ENCODE data around the gene XNDC1N. TPM values are rescaled to one million over a fixed set of nuclear protein-coding genes. Genes with fewer than 3 reads are reported as not detected.
"Not testable (repeated sequence)": the region's sequence is repeated elsewhere in the genome, so short reads cannot be mapped to it uniquely, and the experiment has no call there.

Gene XNDC1N
- total RNA-seq, 1 experiment from 2014 or later, result 2.8 TPM

DNA sequence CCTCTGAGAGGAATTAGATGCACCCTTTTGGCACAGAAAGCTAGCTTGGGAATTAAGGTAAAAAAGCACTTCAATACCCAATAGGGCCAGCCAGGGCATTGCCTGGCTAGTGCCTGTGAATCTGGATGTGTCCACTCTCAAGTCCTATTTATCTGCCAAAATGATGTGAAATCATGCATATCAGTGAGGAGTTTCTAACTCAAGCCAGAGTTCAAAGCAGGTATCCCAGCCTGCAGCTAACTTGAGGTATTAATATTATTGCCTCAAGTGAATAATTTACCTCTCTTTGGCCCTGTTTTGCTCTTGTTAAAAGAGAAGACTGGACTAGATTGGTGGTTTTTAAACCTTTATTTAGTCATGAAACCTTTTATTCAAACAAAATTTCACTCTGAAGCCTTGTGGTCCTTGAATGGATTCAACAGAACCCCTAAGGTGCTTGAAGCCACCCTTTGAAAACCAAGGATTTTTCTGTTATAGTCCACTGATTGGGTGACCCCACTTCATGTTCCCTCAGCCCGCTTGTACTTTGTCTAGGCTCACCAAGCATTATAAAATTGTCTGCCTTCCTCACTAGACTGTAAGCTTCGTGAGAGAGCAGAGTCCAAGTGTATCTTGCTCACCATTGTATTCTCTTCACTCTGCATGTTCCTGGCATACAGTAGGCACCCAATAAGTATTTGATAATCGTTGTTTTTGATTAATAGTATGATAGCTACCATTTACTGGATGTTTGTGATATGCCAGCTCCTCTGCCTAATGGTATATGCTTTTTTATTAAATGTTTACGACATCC, 4.9 kb upstream of the XNDC1N start:
- no peak for DNase-seq (ENCODE audit: low read depth)

DNA sequence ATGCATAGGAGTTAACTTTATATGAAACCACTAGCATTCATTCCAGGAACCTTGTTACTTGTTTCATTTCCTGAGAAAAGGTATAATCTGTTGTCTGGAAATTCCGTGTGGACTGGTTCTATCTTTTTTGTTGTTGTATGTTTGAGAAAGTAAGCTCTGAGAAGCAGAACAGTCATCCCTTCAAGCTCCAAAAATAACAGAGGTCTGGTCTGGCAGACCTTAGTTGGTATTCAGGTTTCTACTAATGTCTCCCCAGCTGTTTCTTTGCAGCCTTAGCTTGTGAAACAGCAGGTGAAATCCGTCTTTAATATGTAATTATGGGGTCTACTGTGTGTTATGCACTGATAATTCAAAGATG, 2.8 kb upstream of the XNDC1N start:
- DNase-seq (ENCODE audit: low read depth), result no peak

DNA sequence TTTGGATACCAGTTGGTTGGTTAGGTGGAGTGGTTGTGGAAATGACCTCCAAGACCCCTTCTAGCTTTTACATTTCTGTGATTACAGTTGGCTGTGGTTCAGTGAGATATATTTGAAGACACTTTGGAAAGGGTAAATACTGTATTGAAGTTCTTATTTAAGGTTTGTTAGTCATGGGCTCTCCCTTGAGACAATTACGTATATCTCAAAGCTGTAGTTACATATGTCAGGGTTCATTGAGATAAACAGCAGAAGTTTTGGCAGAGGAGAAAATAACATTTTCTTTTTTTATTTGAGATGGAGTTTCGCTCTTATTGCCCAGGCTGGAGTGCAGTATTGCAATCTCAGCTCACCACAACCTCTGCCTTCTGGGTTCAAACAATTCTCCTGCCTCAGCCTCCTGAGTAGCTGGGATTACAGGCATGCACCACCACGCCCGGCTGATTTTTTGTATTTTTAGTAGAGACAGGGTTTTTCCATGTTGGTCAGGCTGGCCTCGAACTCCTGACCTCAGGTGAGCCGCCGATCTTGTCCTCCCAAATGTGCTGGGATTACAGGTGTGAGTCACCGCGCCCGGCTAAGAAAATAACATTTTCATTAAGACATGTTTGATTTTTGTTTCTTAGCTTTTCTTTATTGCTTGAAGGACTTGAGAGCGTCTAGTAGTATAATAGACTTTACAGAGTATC, 2.3 kb upstream of the XNDC1N start:
- DNase-seq (ENCODE audit: low read depth), result no peak

DNA sequence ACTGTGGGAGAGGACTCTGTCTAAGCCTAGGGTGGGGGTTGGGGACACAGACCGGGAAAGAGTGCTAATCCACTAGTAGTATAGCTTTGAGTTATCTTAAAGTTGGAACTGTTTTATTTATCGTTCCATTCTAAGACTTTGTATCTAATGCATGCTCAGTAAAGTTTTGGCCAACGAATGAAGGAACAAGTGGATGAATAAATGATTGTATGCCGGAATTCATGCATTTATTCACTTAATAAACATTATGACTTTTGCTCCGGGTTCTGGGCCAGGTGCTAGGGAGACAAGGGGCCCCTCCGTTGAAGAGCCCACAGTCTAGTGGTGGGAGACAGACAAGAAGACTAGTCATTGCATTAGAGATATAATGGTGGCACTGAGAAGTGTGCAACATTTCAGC, 1.1 kb upstream of the XNDC1N start:
- DNase-seq (ENCODE audit: low read depth), result no peak

DNA sequence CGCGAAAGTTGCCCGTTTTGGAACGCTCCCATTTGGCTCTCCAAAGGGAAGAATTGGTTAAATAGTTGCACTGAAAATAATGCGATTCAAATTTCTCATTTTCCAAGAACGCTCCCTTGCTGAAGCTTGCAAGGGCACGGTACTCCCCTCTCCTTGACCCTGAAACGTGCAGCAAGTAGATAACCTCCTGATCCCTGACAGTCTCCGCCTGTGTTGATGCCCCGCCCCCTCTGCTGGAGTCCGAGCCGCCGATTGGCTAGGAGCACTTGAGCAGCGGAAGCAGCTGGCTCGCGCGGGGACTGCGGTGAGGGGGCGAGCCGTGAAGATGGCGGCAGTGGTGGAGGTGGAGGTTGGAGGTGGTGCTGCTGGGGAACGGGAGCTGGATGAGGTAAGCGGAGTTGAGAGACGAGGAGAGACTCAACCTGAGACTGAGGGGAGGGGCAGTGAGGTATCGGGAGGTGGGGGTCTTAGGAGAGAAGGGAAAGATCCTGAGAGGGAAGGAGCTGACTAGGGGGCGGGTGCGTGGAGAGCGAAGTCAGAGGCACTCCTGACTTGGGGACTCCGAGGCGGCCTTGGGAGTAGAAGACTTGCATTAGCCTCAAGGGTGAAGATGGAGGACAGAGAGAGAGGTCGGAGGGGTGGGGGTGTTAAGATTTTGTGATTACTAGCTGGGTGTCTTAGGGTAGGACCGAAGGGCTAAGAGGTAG, 496 bp upstream of the XNDC1N start, which contains the start of gene RNF121:
RNF121 (plus strand) TSS at position 310 of the 707 bp plus-strand sequence; CDS start at position 326, 16 bp downstream.
- peak; percentile 95 for DNase-seq (ENCODE audit: low read depth)

DNA sequence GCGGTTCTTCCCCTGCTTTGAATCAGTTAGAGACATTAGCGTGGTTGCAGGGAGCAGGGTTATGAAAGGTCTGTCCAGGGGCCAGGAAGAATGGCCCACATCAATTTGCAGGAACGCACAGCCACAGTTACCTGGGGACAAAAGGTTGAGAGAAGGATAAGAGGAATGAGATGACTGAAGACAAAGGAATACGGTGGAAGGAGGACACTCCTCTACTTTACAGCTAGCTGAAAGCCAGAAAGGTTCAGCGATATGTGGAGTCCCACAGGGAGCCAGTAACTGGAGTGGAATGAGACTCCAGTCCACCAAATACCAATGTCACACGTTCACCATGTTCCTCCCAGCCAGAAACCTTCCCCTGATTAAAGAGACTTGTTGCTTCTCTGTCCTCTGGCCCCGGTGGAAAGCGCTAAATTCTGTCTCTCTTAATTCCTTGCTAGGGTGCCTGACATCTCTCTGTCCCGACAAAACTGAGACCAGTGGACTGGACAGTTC, 10.7 kb downstream of the XNDC1N start:
- DNase-seq (ENCODE audit: low read depth), result no peak

DNA sequence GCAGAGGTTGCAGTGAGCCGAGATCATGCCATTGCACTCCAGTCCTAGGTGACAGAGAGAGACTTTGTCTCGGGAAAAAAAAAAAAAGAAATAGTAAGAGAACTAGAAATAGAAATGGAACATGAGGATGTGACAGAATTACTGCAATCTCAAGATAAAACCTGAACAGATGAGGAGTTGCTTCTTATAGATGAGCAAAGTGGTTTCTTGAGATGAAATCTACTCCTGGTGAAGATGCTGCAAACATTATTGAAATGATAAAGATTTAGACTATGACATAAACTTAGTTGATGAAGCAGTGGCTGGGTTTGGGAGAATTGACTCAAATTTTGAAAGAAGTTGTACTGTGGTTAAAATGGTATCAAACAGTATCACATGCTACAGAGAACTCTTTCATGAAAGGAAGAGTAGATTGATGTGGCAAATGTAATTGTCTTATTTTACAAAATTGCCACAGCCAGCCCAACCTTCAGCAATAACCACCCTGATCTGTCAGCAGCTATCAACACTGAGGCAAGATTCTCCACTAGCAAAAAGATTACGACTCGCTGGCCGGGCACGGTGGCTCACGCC, 13.7 kb downstream of the XNDC1N start:
- DNase-seq (ENCODE audit: low read depth), result no peak

DNA sequence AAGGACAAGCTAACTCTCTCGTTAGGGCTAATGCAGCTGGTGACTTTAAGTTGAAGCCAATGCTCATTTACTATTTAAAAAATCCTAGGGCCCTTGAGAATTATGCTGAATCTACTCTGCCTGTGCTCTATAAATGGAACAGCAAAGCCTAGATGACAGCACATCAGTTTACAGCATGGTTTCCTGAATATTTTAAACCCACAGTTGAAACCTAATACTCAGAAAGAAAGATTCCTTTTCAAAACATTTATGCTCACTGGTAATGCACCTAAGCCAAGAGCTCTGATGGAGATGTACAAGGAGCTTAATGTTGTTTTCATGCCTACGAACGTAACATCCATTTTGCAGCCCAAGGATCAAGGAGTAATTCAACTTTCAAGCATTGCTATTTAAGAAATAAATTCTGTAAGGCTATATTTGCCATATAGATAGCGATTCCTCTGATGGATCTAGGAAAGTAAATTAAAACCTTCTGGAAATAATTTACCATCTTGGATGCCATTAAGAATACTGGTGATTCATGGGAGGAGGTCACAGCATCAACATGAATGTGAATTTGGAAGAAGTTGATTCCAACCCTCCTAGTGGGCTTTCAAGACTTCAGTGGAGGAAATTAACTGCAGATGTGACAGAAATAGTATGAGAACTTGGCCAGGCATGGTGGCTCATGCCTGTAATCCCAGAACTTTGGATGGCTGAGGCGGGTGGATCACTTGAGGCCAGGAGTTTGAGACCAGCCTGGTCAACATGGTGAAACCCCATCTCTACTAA, 14.5 kb downstream of the XNDC1N start:
- no peak for DNase-seq (ENCODE audit: low read depth)

DNA sequence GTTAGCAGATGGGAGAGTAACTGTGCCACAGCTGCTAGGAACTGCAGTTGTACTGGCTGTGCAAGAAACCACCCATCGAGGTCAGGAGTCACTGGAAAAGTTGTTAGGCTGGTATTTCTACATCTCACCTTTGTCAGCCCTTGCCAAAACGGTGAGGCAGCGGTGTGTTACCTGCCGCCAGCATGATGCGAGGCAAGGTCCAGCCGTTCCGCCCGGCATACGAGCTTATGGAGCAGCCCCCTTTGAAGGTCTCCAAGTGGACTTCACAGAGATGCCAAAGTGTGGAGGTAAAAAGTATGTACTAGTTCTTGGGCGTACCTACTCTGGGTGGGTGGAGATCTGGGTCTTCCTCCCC, 16.4 kb downstream of the XNDC1N start:
- not testable (repeated sequence) for DNase-seq (ENCODE audit: low read depth)

DNA sequence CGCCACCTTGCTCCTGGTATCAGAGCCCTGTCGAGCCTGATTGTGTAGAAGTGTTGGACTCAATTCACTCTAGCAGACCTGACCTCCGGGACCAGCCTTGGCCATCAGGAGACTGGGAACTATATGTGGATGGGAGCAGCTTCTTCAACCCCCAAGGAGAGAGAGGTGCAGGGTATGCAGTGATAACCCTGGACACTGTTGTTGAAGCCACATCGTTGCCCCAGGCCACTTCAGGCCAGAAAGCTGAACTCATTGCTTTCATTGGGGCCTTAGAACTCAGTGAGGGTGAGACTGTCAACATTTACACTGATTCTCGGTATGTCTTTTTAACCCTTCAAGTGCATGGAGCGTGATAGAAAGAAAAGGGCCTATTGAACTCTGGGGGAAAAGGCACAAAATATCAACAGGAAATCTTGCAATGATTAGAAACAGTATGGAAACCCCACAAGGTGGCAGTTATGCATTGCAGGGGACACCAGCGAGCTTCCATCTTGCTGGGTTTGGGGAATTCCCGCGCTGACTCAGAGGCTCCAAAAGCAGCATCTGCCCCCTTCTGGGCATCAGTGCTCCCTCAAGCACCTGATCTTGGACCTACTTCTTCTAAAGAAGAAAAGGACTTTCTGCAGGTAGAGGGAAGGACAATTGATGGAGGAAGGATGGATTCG, 16.9 kb downstream of the XNDC1N start:
- DNase-seq (ENCODE audit: low read depth), result peak; percentile 11

DNA sequence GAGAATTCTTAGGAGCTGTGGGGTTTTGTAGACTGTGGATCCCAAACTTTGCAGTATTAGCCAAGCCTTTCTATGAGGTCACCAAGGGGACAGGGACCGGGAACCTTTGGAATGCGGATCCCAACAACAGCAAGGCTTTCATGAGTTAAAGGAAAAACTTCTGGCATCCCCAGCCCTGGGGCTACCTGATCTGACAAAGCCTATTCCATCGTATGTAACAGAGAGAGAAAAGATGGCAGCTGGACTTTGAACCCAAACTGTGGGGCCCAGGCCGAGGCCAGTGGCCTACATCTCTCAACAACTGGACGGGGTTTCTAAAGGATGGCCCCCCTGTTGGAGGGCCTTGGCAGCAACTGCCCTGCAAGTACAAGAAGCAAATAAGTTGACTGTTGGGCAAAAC, 17.6 kb downstream of the XNDC1N start:
- DNase-seq (ENCODE audit: low read depth), result not testable (repeated sequence)

DNA sequence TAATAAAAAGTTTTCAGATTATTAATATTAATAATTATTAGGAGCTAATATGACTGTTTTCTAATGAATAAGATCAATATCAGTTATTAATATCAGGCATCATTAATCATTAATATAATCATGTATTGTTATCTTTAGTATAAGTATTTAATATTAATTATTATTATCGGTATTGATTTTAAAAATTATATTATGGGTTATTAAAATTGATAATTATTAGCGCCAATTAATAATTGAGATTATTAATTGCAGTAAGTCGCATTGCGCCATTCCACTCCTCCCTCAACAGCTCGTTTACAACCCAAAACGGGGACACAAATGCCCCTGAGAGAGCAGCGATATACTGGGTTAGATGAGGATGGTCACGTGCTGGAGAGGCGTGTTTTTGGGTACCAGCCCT, 20.2 kb downstream of the XNDC1N start:
- DNase-seq (ENCODE audit: low read depth), result no peak

DNA sequence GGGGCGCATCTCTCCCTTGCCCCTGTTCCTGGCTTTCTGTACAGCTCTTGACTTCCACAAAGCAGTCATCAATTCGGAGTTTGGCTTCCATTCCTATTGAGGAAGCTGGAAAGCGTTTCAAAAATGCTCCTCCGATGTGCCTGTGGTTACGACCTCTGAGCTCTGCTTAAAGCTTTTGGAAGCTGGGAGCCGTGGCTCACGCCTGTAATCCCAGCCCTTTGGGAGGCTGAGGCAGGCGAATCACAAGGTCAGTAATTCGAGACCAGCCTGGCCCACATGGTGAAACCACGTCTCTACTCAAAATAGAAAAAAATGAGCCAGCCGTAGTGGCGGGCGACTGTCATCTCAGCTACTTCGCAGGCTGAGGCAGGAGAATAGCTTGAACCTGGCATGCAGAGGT, 27.3 kb downstream of the XNDC1N start:
- peak; percentile 46 for DNase-seq (ENCODE audit: low read depth)

DNA sequence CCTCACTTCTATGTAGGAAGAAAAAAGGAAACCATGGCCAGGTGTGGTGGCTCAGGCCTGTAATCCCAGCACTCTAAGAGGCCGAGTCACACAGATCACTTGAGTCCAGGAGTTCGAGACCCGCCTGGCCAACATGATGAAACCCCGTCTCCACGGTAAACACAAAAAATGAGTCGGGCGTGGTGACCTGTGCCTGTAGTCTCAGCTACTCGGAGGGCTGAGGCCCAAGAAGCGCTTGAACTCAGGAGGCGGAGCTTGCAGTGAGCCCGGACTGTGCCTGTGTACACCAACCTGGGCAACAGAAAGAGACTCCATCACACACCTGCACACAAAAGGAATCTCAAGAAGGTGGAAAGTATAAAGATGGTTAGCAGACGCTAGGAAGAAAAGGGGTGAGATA, 32.4 kb downstream of the XNDC1N start:
- DNase-seq (ENCODE audit: low read depth), result no peak

DNA sequence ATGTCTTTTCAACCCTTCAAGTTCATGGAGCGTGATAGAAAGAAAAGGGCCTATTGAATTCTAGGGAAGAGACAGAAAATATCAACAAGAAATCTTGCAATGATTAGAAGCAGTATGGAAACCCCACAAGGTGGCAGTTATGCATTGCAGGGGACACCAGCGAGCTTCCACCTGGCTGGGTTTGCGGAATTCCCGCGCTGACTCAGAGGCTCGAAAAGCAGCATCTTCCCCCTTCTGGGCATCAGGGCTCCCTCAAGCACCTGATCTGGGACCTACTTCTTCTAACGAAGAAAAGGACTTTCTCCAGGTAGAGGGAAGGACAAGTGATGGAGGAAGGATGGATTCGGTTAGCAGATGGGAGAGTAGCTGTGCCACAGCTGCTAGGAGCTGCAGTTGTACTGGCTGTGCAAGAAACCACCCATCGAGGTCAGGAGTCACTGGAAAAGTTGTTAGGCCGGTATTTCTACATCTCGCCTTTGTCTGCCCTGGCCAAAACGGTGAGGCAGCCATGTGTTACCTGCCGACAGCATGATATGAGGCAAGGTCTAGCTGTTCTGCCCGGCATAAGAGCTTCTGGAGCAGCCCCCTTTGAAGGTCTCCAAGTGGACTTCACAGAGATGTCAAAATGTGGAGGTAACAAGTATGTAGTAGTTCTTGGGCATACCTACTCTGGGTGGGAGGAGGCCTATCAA, 39.1 kb downstream of the XNDC1N start:
- DNase-seq (ENCODE audit: low read depth), result not testable (repeated sequence)

DNA sequence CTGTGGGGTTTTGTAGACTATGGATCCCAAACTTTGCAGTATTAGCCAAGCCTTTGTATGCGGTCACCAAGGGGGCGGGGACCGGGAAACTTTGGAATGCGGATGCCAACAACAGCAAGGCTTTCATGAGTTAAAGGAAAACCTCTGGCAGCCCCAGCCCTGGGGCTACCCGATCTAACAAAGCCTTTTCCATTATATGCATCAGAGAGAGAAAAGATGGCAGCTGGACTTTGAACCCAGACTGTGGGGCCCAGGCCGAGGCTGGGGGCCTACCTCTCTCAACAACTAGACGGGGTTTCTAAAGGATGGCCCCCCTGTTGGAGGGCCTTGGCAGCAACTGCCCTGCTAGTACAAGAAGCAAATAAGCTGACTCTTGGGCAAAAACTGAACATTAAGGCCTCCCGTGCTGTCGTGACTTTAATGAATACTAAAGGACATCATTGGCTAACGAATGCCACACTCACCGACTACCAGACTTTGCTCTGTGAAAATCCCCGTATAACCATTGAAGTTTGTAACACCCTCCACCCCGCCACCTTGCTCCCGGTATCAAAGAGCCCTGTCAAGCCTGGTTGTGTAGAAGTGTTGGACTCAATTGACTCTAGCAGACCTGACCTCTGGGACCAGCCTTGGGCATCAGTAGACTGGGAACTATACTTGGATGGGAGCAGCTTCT, 39.9 kb downstream of the XNDC1N start:
- peak; percentile 1 for DNase-seq (ENCODE audit: low read depth)

DNA sequence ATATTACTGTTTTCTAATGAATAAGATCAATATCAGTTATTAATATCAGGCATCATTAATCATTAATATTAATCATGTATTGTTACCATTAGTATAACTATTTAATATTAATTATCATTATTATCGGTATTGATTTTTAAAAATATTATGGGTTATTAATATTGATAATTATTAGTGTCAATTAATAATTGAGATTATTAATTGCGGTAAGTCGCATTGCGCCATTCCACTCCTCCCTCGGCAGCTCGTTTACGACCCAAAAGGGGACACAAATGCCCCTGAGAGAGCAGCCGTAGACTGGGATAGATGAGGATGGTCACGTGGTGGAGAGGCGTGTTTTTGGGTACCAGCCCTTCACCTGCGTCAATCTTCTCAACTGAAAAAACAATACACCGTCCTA, 42.6 kb downstream of the XNDC1N start:
- not testable (repeated sequence) for DNase-seq (ENCODE audit: low read depth)
